GM21528 (cell line): ENCODE data around the gene ENOSF1.
"Not testable (repeated sequence)": the region's sequence is repeated elsewhere in the genome, so short reads cannot be mapped to it uniquely, and the experiment has no call there.

Source experiments
- ATAC-seq: cut with Tn5 transposase; IDR thresholded peaks from one replicate; pipeline ENCODE4 v1.9.1; 2021; ENCODE audit warnings: mild to moderate bottlenecking, moderate library complexity; ENCODE audit not compliant: unreplicated experiment, low FRiP score

The ENOSF1 gene

GRCh38 chr18:712401-713134, at the start of gene ENOSF1:
ENOSF1 (minus strand) TSS chr18:712630; CDS start chr18:712587, 43 bp downstream.
- ATAC-seq, result peak; percentile 78

GRCh38 chr18:759864-760263, 47.4 kb upstream of the ENOSF1 start:
- not testable (repeated sequence) for ATAC-seq

GRCh38 chr18:755506-755905, 43.1 kb upstream of the ENOSF1 start:
- no peak for ATAC-seq

- no peak for ATAC-seq
Measured at GRCh38 chr18:754656-755055, 42.2 kb upstream of the ENOSF1 start.

- ATAC-seq, result no peak
Measured at GRCh38 chr18:750456-750855, 38.0 kb upstream of the ENOSF1 start.

GRCh38 chr18:744832-745597, 32.6 kb upstream of the ENOSF1 start:
- ATAC-seq, result no peak

- peak; percentile 76 for ATAC-seq
Measured at GRCh38 chr18:741931-742512, 29.6 kb upstream of the ENOSF1 start.

GRCh38 chr18:732371-732770, 19.9 kb upstream of the ENOSF1 start:
- ATAC-seq, result no peak

- ATAC-seq, result no peak
Measured at GRCh38 chr18:731185-731584, 18.8 kb upstream of the ENOSF1 start.

GRCh38 chr18:730692-731091, 18.3 kb upstream of the ENOSF1 start:
- ATAC-seq, result no peak

- ATAC-seq, result not testable (repeated sequence)
Measured at GRCh38 chr18:730120-730519, 17.7 kb upstream of the ENOSF1 start.

- ATAC-seq, result no peak
Measured at GRCh38 chr18:725646-726045, 13.2 kb upstream of the ENOSF1 start.

GRCh38 chr18:723541-724080, 11.2 kb upstream of the ENOSF1 start:
- ATAC-seq, result no peak

GRCh38 chr18:717003-717402, 4.6 kb upstream of the ENOSF1 start:
- no peak for ATAC-seq

GRCh38 chr18:715626-716025, 3.2 kb upstream of the ENOSF1 start:
- ATAC-seq, result no peak

- no peak for ATAC-seq
Measured at GRCh38 chr18:713135-713490, 683 bp upstream of the ENOSF1 start.

- ATAC-seq, result peak; percentile 73
Measured at GRCh38 chr18:711657-712400, 601 bp downstream of the ENOSF1 start.

- peak; percentile 17 for ATAC-seq
Measured at GRCh38 chr18:711310-711656, 1.1 kb downstream of the ENOSF1 start.

- ATAC-seq, result no peak
Measured at GRCh38 chr18:710418-711300, 1.8 kb downstream of the ENOSF1 start.

GRCh38 chr18:709771-710170, 2.7 kb downstream of the ENOSF1 start:
- ATAC-seq, result no peak
